Muscle of leg (tissue), 11 donors: ENCODE data around the gene DNALI1. TPM values are rescaled to one million over a fixed set of nuclear protein-coding genes. Genes with fewer than 3 reads are reported as not detected.
"Not testable (repeated sequence)": the region's sequence is repeated elsewhere in the genome, so short reads cannot be mapped to it uniquely, and the experiment has no call there.

ENCODE experiments used
- DNase-seq: peaks from one replicate; pipeline ENCODE4 v3.0.0; 2013
- H3K27ac ChIP-seq: one replicate; pipeline ENCODE4 v1.5.1; 2013; ENCODE audit warnings: mild to moderate bottlenecking, low read length, control low read depth
- H3K27me3 ChIP-seq: one replicate; pipeline ENCODE4 v1.6.1; 2013; ENCODE audit warnings: low read length; ENCODE audit not compliant: control insufficient read depth, insufficient read depth
- H3K36me3 ChIP-seq: one replicate; pipeline ENCODE4 v1.6.1; 2013; ENCODE audit warnings: low read length; ENCODE audit not compliant: control insufficient read depth, insufficient read depth
- H3K4me1 ChIP-seq: one replicate; pipeline ENCODE4 v1.6.1; 2013; ENCODE audit warnings: low read length; ENCODE audit not compliant: control insufficient read depth, insufficient read depth
- H3K4me3 ChIP-seq: one replicate; pipeline ENCODE4 v1.5.1; 2013; ENCODE audit warnings: low read length, control low read depth
- H3K9me3 ChIP-seq: replicated peaks from 2 replicates; pipeline ENCODE4 v1.6.1; 2013; ENCODE audit warnings: low read depth, low read length; ENCODE audit not compliant: control insufficient read depth
- WGBS: methylation state at CpG from one replicate; pipeline ENCODE4 v1.1.5; 2013; ENCODE audit warnings: missing lambda C conversion rate; ENCODE audit not compliant: insufficient coverage; 5-methylcytosine and 5-hydroxymethylcytosine counted together
- polyA plus RNA-seq, 8 donors: library from polyadenylated mRNA; unstranded; fragments of 120-200 nt; gene quantifications; one replicate each; pipeline versions ENCODE4 v1.2.1 to v1.2.3, GENCODE V29; 2013; ENCODE audit warnings: inconsistent platforms in 1 of 8, low replicate concordance in 1 of 8; ENCODE audit not compliant: insufficient read length in 8 of 8, insufficient read depth in 1 of 8
- total RNA-seq: library from RNA; stranded (reverse); fragments of 120-200 nt; gene quantifications from one replicate; pipeline ENCODE4 v1.2.4, GENCODE V29; 2013

DNALI1 gene
- total and polyA plus RNA-seq, 9 donors: 8.2 to 22.1 (median 15.6) TPM

- Histone ChIP-seq H3K4me1 (peaks cover 28% of the 10 kb centered on the region), H3K36me3 (peaks cover 5% of the 10 kb centered on the region), H3K9me3 (no peaks in the 10 kb centered on the region), H3K4me3 (peak overlapping the region; percentile 97), H3K27me3 (no peaks in the 10 kb centered on the region), H3K27ac (peak overlapping the region; percentile 86)
- WGBS: 0% methylated on average over 7 of the region's 11 CpGs
- DNase-seq: no peak
Measured at GRCh38 chr1:37553598-37553926, 3.2 kb upstream of the DNALI1 start.

- H3K4me3 ChIP-seq: peak within 1 kb of the TSS; percentile 97
- peaks cover 28% of the 10 kb centered on the region for H3K4me1 ChIP-seq
- no peaks in the 10 kb centered on the region for H3K27me3 ChIP-seq
- H3K36me3 ChIP-seq: peaks cover 5% of the 10 kb centered on the region
- WGBS: 10% methylated on average over 51 of the region's 54 CpGs
- no peaks in the 10 kb centered on the region for H3K9me3 ChIP-seq
- peak within 1 kb of the TSS; percentile 86 for H3K27ac ChIP-seq
- peak; percentile 98 for DNase-seq
Measured at GRCh38 chr1:37553927-37554808, 2.6 kb upstream of the DNALI1 start, which contains the start of gene SNIP1. TSS of gene SNIP1 (minus strand) at chr1:37554293. CDS start at chr1:37554229, 64 bp downstream.

- Histone ChIP-seq H3K4me3 (peak overlapping the region; percentile 40), H3K27me3 (no peaks in the 10 kb centered on the region), H3K9me3 (no peaks in the 10 kb centered on the region), H3K27ac (no peak overlapping the region), H3K4me1 (peaks cover 38% of the 10 kb centered on the region), H3K36me3 (peaks cover 14% of the 10 kb centered on the region)
- WGBS: no CpG with 5 or more reads among the region's 3 CpGs
- no peak for DNase-seq
Measured at GRCh38 chr1:37557402-37557801, 662 bp downstream of the DNALI1 start.

GRCh38 chr1:37558411-37558810 is 1.7 kb downstream of the DNALI1 start:
- no peak overlapping the region for H3K27ac ChIP-seq
- 86% methylated on average over 1 of the region's 1 CpG for WGBS
- H3K9me3 ChIP-seq: no peaks in the 10 kb centered on the region
- H3K36me3 ChIP-seq: peaks cover 18% of the 10 kb centered on the region
- no peak overlapping the region for H3K4me3 ChIP-seq
- DNase-seq: no peak
- H3K27me3 ChIP-seq: no peaks in the 10 kb centered on the region
- peaks cover 29% of the 10 kb centered on the region for H3K4me1 ChIP-seq

GRCh38 chr1:37559080-37559479 is 2.3 kb downstream of the DNALI1 start:
- H3K27me3 ChIP-seq: no peaks in the 10 kb centered on the region
- no peaks in the 10 kb centered on the region for H3K9me3 ChIP-seq
- DNase-seq: no peak
- no peak overlapping the region for H3K4me3 ChIP-seq
- 85% methylated on average over 4 of the region's 7 CpGs for WGBS
- H3K36me3 ChIP-seq: peaks cover 19% of the 10 kb centered on the region
- peaks cover 27% of the 10 kb centered on the region for H3K4me1 ChIP-seq
- H3K27ac ChIP-seq: no peak overlapping the region

- not testable (repeated sequence) for H3K9me3 ChIP-seq, H3K4me3 ChIP-seq, H3K27me3 ChIP-seq, DNase-seq, H3K27ac ChIP-seq
- Histone ChIP-seq H3K4me1 (peaks cover 27% of the 10 kb centered on the region), H3K36me3 (peaks cover 26% of the 10 kb centered on the region)
- 69% methylated on average over 11 of the region's 12 CpGs for WGBS
Measured at GRCh38 chr1:37559957-37560379, 3.2 kb downstream of the DNALI1 start.

GRCh38 chr1:37560401-37561132 is 3.8 kb downstream of the DNALI1 start:
- Histone ChIP-seq H3K27me3 (no peaks in the 10 kb centered on the region), H3K9me3 (no peaks in the 10 kb centered on the region), H3K27ac (no peak overlapping the region), H3K36me3 (peaks cover 31% of the 10 kb centered on the region), H3K4me3 (no peak overlapping the region), H3K4me1 (peaks cover 27% of the 10 kb centered on the region)
- WGBS: 74% methylated on average over 3 of the region's 10 CpGs
- DNase-seq: peak; percentile 35

GRCh38 chr1:37561133-37562132 is 4.7 kb downstream of the DNALI1 start:
- Histone ChIP-seq H3K27me3 (no peaks in the 10 kb centered on the region), H3K27ac (no peak overlapping the region), H3K36me3 (peaks cover 38% of the 10 kb centered on the region), H3K4me3 (no peak overlapping the region), H3K9me3 (no peaks in the 10 kb centered on the region), H3K4me1 (peaks cover 25% of the 10 kb centered on the region)
- peak; percentile 23 for DNase-seq
- WGBS: 87% methylated on average over 17 of the region's 21 CpGs

GRCh38 chr1:37562984-37563383 is 6.2 kb downstream of the DNALI1 start:
- Histone ChIP-seq H3K27me3 (no peaks in the 10 kb centered on the region), H3K27ac (no peak overlapping the region), H3K36me3 (peaks cover 53% of the 10 kb centered on the region), H3K4me1 (peaks cover 12% of the 10 kb centered on the region), H3K9me3 (no peaks in the 10 kb centered on the region), H3K4me3 (no peak overlapping the region)
- no peak for DNase-seq
- WGBS: 89% methylated on average over 1 of the region's 1 CpG
